Measurements from ENCODE around the gene B4GALT7.
A peak's percentile ranks its signal among the peaks of the same experiment; 100 is the strongest.
"Not testable (repeated sequence)": the region's sequence is repeated elsewhere in the genome, so short reads cannot be mapped to it uniquely, and the experiment has no call there.

The B4GALT7 gene

DNA sequence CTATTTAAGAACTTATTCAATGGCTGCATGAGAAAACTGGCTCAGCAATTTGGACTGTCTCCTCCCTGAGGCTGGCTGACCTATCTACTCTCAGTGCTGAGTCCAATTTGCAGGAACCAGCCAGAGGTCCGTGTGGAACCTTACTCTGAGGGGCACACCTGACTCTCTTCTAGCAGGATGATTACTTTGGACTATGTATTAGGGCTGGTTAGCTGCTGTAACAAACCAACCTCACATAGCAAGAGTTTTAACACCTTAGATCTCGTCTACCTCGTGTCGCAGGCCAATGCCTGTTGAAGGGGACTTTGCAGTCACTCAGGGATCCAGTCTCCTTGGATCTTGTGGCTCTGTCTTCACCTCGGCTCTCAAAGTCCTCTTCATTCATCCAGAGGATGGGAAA lies 42.1 kb upstream of the B4GALT7 start:
- H4K8ac ChIP-seq (ENCODE audit: low read depth, low read length), result no peak overlapping the region
- no peaks in the 10 kb centered on the region for H3K27me3 ChIP-seq (ENCODE audit: insufficient read depth, low read length)
- WGBS (ENCODE audit: extremely low coverage, insufficient coverage, insufficient read length), result no CpG with 5 or more reads among the region's 5 CpGs

DNA sequence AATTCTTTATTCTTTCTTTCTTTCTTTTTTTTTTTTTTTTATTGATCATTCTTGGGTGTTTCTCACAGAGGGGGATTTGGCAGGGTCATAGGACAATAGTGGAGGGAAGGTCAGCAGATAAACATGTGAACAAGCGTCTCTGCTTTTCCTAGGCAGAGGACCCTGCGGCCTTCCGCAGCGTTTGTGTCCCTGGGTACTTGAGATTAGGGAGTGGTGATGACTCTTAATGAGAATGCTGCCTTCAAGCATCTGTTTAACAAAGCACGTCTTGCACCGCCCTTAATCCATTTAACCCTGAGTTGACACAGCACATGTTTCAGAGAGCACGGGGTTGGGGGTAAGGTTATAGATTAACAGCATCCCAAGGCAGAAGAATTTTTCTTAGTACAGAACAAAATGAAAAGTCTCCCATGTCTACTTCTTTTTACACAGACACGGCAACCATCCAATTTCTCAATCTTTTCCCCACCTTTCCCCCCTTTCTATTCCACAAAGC lies 40.4 kb upstream of the B4GALT7 start:
- H3K23ac ChIP-seq (ENCODE audit: low read length); H3K18ac ChIP-seq (ENCODE audit: low read length); H4K91ac ChIP-seq (ENCODE audit: low read depth, low read length); H3K4me2 ChIP-seq (ENCODE audit: low read length); H3K9me3 ChIP-seq (ENCODE audit: insufficient read depth, low read depth, low read length); H2AK5ac ChIP-seq (ENCODE audit: low read length); H3K4ac ChIP-seq (ENCODE audit: low read depth, low read length); H3K36me3 ChIP-seq (ENCODE audit: control insufficient read depth in 1 of 2, insufficient read depth in 2 of 2, low read length in 2 of 2); H3K79me1 ChIP-seq (ENCODE audit: low read length); H4K8ac ChIP-seq (ENCODE audit: low read depth, low read length); H2AFZ ChIP-seq (ENCODE audit: insufficient read depth, low read length, poor library complexity); H4K12ac ChIP-seq (ENCODE audit: low read depth, low read length); H3K27me3 ChIP-seq (ENCODE audit: insufficient read depth, low read length); H3K14ac ChIP-seq (ENCODE audit: low read length); DNase-seq; H2BK12ac ChIP-seq (ENCODE audit: low read length); H2BK5ac ChIP-seq (ENCODE audit: low read depth, low read length, poor library complexity); H3K4me3 ChIP-seq (ENCODE audit: low read depth, low read length); H3K4me1 ChIP-seq (ENCODE audit: control insufficient read depth in 1 of 2, insufficient read depth in 2 of 2, low read length in 2 of 2); H3K27ac ChIP-seq (ENCODE audit: low read depth, low read length); H2BK120ac ChIP-seq (ENCODE audit: insufficient read depth, low read length, poor library complexity); H3K9ac ChIP-seq (ENCODE audit: low read length); H3K79me2 ChIP-seq (ENCODE audit: control insufficient read depth, insufficient read depth, low read length, poor library complexity): not testable (repeated sequence)
- no CpG with 5 or more reads among the region's 8 CpGs for whole genome bisulfite sequencing (ENCODE audit: extremely low coverage, insufficient coverage, insufficient read length)

More for the DNA sequence above, 42.1 kb upstream of the B4GALT7 start:
- peaks cover 6% of the 10 kb centered on the region for H3K79me1 ChIP-seq (ENCODE audit: low read length)
- no peak overlapping the region for H2BK12ac ChIP-seq (ENCODE audit: low read length)
- H3K9me3 ChIP-seq (ENCODE audit: insufficient read depth, low read depth, low read length), result no peaks in the 10 kb centered on the region
- no peak overlapping the region for H4K12ac ChIP-seq (ENCODE audit: low read depth, low read length)
- H3K4me3 ChIP-seq (ENCODE audit: low read depth, low read length), result no peak overlapping the region
- peaks cover 14% of the 10 kb centered on the region for H3K79me2 ChIP-seq (ENCODE audit: control insufficient read depth, insufficient read depth, low read length, poor library complexity)
- DNase-seq, result no peak
- no peak overlapping the region for H3K4me2 ChIP-seq (ENCODE audit: low read length)
- H3K23ac ChIP-seq (ENCODE audit: low read length), result no peak overlapping the region
- no peak overlapping the region for H3K27ac ChIP-seq (ENCODE audit: low read depth, low read length)
- H3K9ac ChIP-seq (ENCODE audit: low read length), result no peak overlapping the region
- peaks cover 0 to 3% of the 10 kb centered on the region in 2 experiments for H3K36me3 ChIP-seq (ENCODE audit: control insufficient read depth in 1 of 2, insufficient read depth in 2 of 2, low read length in 2 of 2)
- no peak overlapping the region for H3K14ac ChIP-seq (ENCODE audit: low read length)
- H3K4ac ChIP-seq (ENCODE audit: low read depth, low read length), result no peak overlapping the region
- H2BK5ac ChIP-seq (ENCODE audit: low read depth, low read length, poor library complexity), result no peak overlapping the region
- no peak overlapping the region for H4K91ac ChIP-seq (ENCODE audit: low read depth, low read length)
- H3K18ac ChIP-seq (ENCODE audit: low read length), result no peak overlapping the region
- no peak overlapping the region for H2AFZ ChIP-seq (ENCODE audit: insufficient read depth, low read length, poor library complexity)
- H2BK120ac ChIP-seq (ENCODE audit: insufficient read depth, low read length, poor library complexity), result no peak overlapping the region
- H2AK5ac ChIP-seq (ENCODE audit: low read length), result no peak overlapping the region
- peaks cover 5 to 11% of the 10 kb centered on the region in 2 experiments for H3K4me1 ChIP-seq (ENCODE audit: control insufficient read depth in 1 of 2, insufficient read depth in 2 of 2, low read length in 2 of 2)

- no peaks in the 10 kb centered on the region for H3K79me1 ChIP-seq (ENCODE audit: low read length)
- H3K79me2 ChIP-seq (ENCODE audit: control insufficient read depth, insufficient read depth, low read length, poor library complexity), result no peaks in the 10 kb centered on the region
- no peak overlapping the region for H3K4ac ChIP-seq (ENCODE audit: low read depth, low read length)
- H2BK5ac ChIP-seq (ENCODE audit: low read depth, low read length, poor library complexity), result no peak overlapping the region
- no peak overlapping the region for H3K4me2 ChIP-seq (ENCODE audit: low read length)
- WGBS (ENCODE audit: extremely low coverage, insufficient coverage, insufficient read length), result no CpG with 5 or more reads among the region's 8 CpGs
- DNase-seq, result no peak
- no peaks in the 10 kb centered on the region for H3K9me3 ChIP-seq (ENCODE audit: insufficient read depth, low read depth, low read length)
- H2BK120ac ChIP-seq (ENCODE audit: insufficient read depth, low read length, poor library complexity), result no peak overlapping the region
- no peak overlapping the region for H3K23ac ChIP-seq (ENCODE audit: low read length)
- no peak overlapping the region for H3K14ac ChIP-seq (ENCODE audit: low read length)
- no peak overlapping the region for H2AFZ ChIP-seq (ENCODE audit: insufficient read depth, low read length, poor library complexity)
- H4K8ac ChIP-seq (ENCODE audit: low read depth, low read length), result no peak overlapping the region
- H2AK5ac ChIP-seq (ENCODE audit: low read length), result no peak overlapping the region
- H3K27me3 ChIP-seq (ENCODE audit: insufficient read depth, low read length), result no peaks in the 10 kb centered on the region
- H3K4me1 ChIP-seq (ENCODE audit: control insufficient read depth in 1 of 2, insufficient read depth in 2 of 2, low read length in 2 of 2), result no peaks in the 10 kb centered on the region
- H3K27ac ChIP-seq (ENCODE audit: low read depth, low read length), result no peak overlapping the region
- H3K9ac ChIP-seq (ENCODE audit: low read length), result no peak overlapping the region
- no peak overlapping the region for H4K12ac ChIP-seq (ENCODE audit: low read depth, low read length)
- H3K4me3 ChIP-seq (ENCODE audit: low read depth, low read length), result no peak overlapping the region
- H4K91ac ChIP-seq (ENCODE audit: low read depth, low read length), result no peak overlapping the region
- no peaks in the 10 kb centered on the region for H3K36me3 ChIP-seq (ENCODE audit: control insufficient read depth in 1 of 2, insufficient read depth in 2 of 2, low read length in 2 of 2)
- no peak overlapping the region for H3K18ac ChIP-seq (ENCODE audit: low read length)
- no peak overlapping the region for H2BK12ac ChIP-seq (ENCODE audit: low read length)
Measured at GRCh38 chr5:177565046-177565445, 34.9 kb upstream of the B4GALT7 start.

- Histone ChIP-seq H2AK5ac (ENCODE audit: low read length) (no peak overlapping the region), H3K9ac (ENCODE audit: low read length) (peak overlapping the region; percentile 26), H3K4me2 (ENCODE audit: low read length) (no peak overlapping the region), H2BK5ac (ENCODE audit: low read depth, low read length, poor library complexity) (no peak overlapping the region), H3K14ac (ENCODE audit: low read length) (no peak overlapping the region), H3K18ac (ENCODE audit: low read length) (no peak overlapping the region), H2BK120ac (ENCODE audit: insufficient read depth, low read length, poor library complexity) (no peak overlapping the region), H2AFZ (ENCODE audit: insufficient read depth, low read length, poor library complexity) (no peak overlapping the region), H3K23ac (ENCODE audit: low read length) (no peak overlapping the region), H3K36me3 (ENCODE audit: control insufficient read depth in 1 of 2, insufficient read depth in 2 of 2, low read length in 2 of 2) (no peaks in the 10 kb centered on the region), H3K79me1 (ENCODE audit: low read length) (no peaks in the 10 kb centered on the region), H3K27ac (ENCODE audit: low read depth, low read length) (no peak overlapping the region), H3K27me3 (ENCODE audit: insufficient read depth, low read length) (no peaks in the 10 kb centered on the region), H4K91ac (ENCODE audit: low read depth, low read length) (no peak overlapping the region), H3K4me3 (ENCODE audit: low read depth, low read length) (no peak overlapping the region), H3K9me3 (ENCODE audit: insufficient read depth, low read depth, low read length) (no peaks in the 10 kb centered on the region), H4K8ac (ENCODE audit: low read depth, low read length) (no peak overlapping the region), H3K4me1 (ENCODE audit: control insufficient read depth in 1 of 2, insufficient read depth in 2 of 2, low read length in 2 of 2) (no peaks in the 10 kb centered on the region), H3K79me2 (ENCODE audit: control insufficient read depth, insufficient read depth, low read length, poor library complexity) (no peaks in the 10 kb centered on the region), H2BK12ac (ENCODE audit: low read length) (no peak overlapping the region), H4K12ac (ENCODE audit: low read depth, low read length) (no peak overlapping the region), H3K4ac (ENCODE audit: low read depth, low read length) (no peak overlapping the region)
- WGBS (ENCODE audit: extremely low coverage, insufficient coverage, insufficient read length), result no CpG with 5 or more reads among the region's 7 CpGs
- no peak for DNase-seq
Measured at GRCh38 chr5:177568326-177568725, 31.6 kb upstream of the B4GALT7 start.

All from trophoblast cell (in vitro differentiated cells and primary cell).